IPS-20b (cell line): ENCODE measurements around the gene PPP1R8.
"Not testable (repeated sequence)": the region's sequence is repeated elsewhere in the genome, so short reads cannot be mapped to it uniquely, and the experiment has no call there.

Experiments used
- H3K27ac ChIP-seq: one replicate; pipeline ENCODE4 v1.5.1; 2013; ENCODE audit warnings: low read length
- H3K27me3 ChIP-seq: 2 replicates; pipeline ENCODE4 v1.6.1; 2013; ENCODE audit warnings: mild to moderate bottlenecking, low read length, inconsistent platforms; ENCODE audit not compliant: insufficient read depth
- H3K36me3 ChIP-seq: 2 replicates; pipeline ENCODE4 v1.6.1; 2013; ENCODE audit warnings: low read depth, mild to moderate bottlenecking, inconsistent platforms, low read length, moderate library complexity; ENCODE audit not compliant: insufficient read depth
- H3K4me1 ChIP-seq: 2 replicates; pipeline ENCODE4 v1.6.1; 2013; ENCODE audit warnings: mild to moderate bottlenecking, control low read depth, inconsistent platforms, low read length, moderate library complexity; ENCODE audit not compliant: insufficient read depth
- H3K4me3 ChIP-seq: 2 replicates; pipeline ENCODE4 v1.5.1; 2013; ENCODE audit warnings: mild to moderate bottlenecking, low read length, inconsistent platforms
- H3K9ac ChIP-seq: 2 replicates; pipeline ENCODE4 v1.6.1; 2013; ENCODE audit warnings: low read depth, mild to moderate bottlenecking, inconsistent platforms, low read length, moderate library complexity
- H3K9me3 ChIP-seq: 2 replicates; pipeline ENCODE4 v1.6.1; 2013; ENCODE audit warnings: mild to moderate bottlenecking, low read depth, low read length, inconsistent platforms; ENCODE audit not compliant: insufficient read depth

PPP1R8 gene

GRCh38 chr1:27864264-27864895 is 33.8 kb downstream of the PPP1R8 start:
- Histone ChIP-seq H3K36me3 (no peaks in the 10 kb centered on the region), H3K4me3 (no peak overlapping the region), H3K27ac (no peak overlapping the region), H3K9me3 (no peaks in the 10 kb centered on the region), H3K27me3 (no peaks in the 10 kb centered on the region), H3K9ac (no peak overlapping the region), H3K4me1 (0 out of 2 replicates have a peak, but pooled peaks cover 3% of the 10 kb centered on the region)

DNA sequence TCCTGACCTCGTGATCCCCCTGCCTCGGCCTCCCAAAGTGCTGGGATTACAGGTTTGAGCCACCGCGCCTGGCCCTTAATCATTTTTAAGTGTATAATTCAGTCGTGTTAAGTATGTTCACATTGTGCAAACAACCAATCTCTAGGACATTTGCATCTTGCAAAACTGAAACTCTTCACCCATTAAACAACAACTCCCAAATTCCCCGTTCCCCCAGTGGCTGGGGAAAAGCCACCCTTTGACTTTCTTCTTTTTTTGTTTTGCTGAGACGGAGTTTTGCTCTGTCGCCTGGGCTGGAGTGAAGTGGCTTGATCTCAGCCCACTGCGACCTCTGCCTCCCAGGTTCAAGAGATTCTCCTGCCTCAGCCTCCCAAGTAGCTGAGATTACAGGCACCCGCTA is 35.2 kb downstream of the PPP1R8 start:
- H3K9me3 ChIP-seq, result no peaks in the 10 kb centered on the region
- no peaks in the 10 kb centered on the region for H3K36me3 ChIP-seq
- H3K4me1 ChIP-seq, result 0 out of 2 replicates have a peak, but pooled peaks cover 3% of the 10 kb centered on the region
- no peak overlapping the region for H3K27ac ChIP-seq
- H3K4me3 ChIP-seq, result no peak overlapping the region
- no peaks in the 10 kb centered on the region for H3K27me3 ChIP-seq
- H3K9ac ChIP-seq, result no peak overlapping the region

DNA sequence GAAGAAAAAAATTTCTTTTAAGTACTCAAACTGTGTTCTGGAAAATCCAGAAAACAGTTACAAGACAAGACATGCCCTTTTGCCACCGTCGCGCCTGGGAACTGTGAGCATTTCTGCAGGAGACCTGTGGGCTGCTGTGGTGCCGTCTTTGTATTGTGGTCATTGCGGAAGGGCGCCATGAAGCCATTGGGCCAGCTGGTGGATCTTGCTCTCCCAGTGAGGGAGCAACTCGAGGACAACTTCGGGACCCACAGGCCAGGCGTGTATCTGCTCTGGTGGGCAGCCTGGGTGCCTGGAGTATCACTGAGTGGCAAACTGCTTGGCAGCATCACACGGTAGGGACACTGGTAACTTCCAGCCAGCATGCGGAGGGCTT is 38.0 kb downstream of the PPP1R8 start:
- Histone ChIP-seq H3K9ac (no peak overlapping the region), H3K27ac (no peak overlapping the region), H3K9me3 (no peaks in the 10 kb centered on the region), H3K36me3 (no peaks in the 10 kb centered on the region), H3K27me3 (peaks cover 10% of the 10 kb centered on the region), H3K4me1 (no peaks in the 10 kb centered on the region), H3K4me3 (no peak overlapping the region)

DNA sequence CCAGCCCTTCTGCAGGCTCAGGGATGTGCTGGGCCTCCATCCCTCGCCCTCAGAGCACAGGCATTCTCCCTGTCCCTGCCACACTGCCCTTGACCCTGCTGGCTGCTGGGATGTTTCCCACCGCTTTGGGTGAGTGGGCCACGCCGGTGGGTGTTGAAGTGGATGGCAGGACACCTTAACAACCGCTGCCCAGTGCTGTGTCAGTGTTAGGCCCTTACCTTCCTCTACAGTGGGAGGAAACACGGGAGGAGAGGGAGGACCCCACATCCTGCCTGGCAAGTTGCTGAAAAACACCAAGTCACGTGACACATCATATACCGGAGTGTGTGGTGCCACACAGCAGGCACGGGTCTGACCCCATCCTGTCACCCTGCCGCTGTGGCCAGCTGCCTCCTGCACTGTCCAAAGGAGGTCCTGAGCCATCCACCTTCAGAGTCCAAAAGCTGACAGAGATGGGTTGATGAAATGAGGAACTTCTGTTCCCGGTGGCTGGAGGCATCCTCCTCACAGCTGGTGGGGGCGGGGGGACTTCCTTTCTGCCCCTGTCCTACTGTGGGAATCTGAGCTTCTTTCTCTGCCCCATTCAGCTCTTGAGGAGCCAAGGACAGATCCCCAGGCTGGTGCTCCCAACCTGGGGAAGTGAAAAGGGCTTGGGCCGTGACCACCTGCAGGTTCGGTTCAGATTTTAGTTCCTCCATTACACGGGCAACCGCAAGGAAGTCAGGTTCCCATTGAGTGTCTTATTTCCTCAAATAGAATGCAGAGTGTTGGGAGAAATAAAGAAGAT is 38.5 kb downstream of the PPP1R8 start:
- Histone ChIP-seq H3K27me3 (peaks cover 12% of the 10 kb centered on the region), H3K36me3 (no peaks in the 10 kb centered on the region), H3K4me1 (no peaks in the 10 kb centered on the region), H3K4me3 (no peak overlapping the region), H3K9ac (no peak overlapping the region), H3K9me3 (no peaks in the 10 kb centered on the region), H3K27ac (no peak overlapping the region)

- Histone ChIP-seq H3K4me1 (no peaks in the 10 kb centered on the region), H3K27ac (no peak overlapping the region), H3K27me3 (peaks cover 12% of the 10 kb centered on the region), H3K4me3 (no peak overlapping the region), H3K9me3 (no peaks in the 10 kb centered on the region), H3K36me3 (no peaks in the 10 kb centered on the region), H3K9ac (no peak overlapping the region)
Measured at GRCh38 chr1:27869719-27870085, 39.1 kb downstream of the PPP1R8 start.

GRCh38 chr1:27871076-27871475 is 40.5 kb downstream of the PPP1R8 start:
- not testable (repeated sequence) for H3K27ac ChIP-seq, H3K4me1 ChIP-seq, H3K36me3 ChIP-seq, H3K9me3 ChIP-seq, H3K4me3 ChIP-seq, H3K9ac ChIP-seq
- H3K27me3 ChIP-seq, result peaks cover 12% of the 10 kb centered on the region

- Histone ChIP-seq H3K4me1 (no peaks in the 10 kb centered on the region), H3K36me3 (no peaks in the 10 kb centered on the region), H3K27me3 (peaks cover 12% of the 10 kb centered on the region), H3K4me3 (peak within 1 kb of the TSS; percentile 89), H3K27ac (no peak within 1 kb of the TSS), H3K9me3 (no peaks in the 10 kb centered on the region), H3K9ac (peak within 1 kb of the TSS; percentile 60)
Measured at GRCh38 chr1:27872059-27872801, 41.6 kb downstream of the PPP1R8 start, which contains the start of gene THEMIS2. THEMIS2 (plus strand) TSS chr1:27872544; CDS start chr1:27872572, 28 bp downstream.

GRCh38 chr1:27872802-27873551 is 42.4 kb downstream of the PPP1R8 start:
- H3K9me3 ChIP-seq, result no peaks in the 10 kb centered on the region
- peaks cover 12% of the 10 kb centered on the region for H3K27me3 ChIP-seq
- peak overlapping the region; percentile 60 for H3K9ac ChIP-seq
- H3K4me3 ChIP-seq, result peak overlapping the region; percentile 89
- H3K4me1 ChIP-seq, result no peaks in the 10 kb centered on the region
- H3K36me3 ChIP-seq, result no peaks in the 10 kb centered on the region
- no peak overlapping the region for H3K27ac ChIP-seq

GRCh38 chr1:27873671-27874384 is 43.2 kb downstream of the PPP1R8 start:
- Histone ChIP-seq H3K27me3 (peaks cover 12% of the 10 kb centered on the region), H3K36me3 (no peaks in the 10 kb centered on the region), H3K4me3 (peak overlapping the region; percentile 89; the same call in 1 of the 2 replicates), H3K4me1 (no peaks in the 10 kb centered on the region), H3K9me3 (no peaks in the 10 kb centered on the region), H3K9ac (no peak overlapping the region), H3K27ac (no peak overlapping the region)

DNA sequence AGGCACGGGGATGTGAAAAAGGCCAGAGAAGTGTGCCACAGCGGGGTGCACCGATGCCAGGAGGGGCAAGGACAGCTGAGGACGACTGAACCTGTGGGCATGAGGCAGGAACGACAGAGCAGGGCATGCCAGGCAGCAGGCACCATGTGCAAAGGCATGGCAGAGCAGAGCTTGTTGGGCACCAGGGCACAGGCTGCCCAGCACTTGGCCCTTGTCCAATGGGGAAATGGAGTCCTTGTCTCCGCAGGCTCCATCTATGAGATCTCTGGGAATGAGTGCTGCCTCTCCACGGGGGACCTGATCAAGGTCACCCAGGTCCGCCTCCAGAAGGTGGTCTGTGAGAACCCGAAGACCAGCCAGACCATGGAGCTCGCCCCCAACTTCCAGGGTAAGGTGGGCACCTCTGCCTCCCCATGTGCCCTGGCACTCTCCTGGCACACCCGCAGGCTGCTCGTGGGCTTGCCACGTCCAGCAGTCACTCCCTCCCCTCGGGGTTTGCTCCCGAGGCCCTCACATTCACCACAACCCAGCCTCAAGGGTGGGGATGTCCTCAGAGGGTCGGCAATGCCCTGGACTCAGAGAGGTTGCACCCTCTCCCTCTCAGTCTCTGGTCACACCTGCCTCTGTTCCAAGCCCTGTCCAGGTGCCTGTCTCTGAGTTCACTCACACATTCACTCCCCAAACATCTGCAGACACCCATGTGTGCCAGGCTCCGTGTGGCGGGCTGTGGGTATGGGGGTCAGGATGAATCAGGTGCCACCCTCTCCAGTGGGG is 45.9 kb downstream of the PPP1R8 start:
- Histone ChIP-seq H3K4me1 (no peaks in the 10 kb centered on the region), H3K36me3 (no peaks in the 10 kb centered on the region), H3K9me3 (no peaks in the 10 kb centered on the region), H3K9ac (no peak overlapping the region), H3K4me3 (no peak overlapping the region), H3K27ac (no peak overlapping the region), H3K27me3 (peaks cover 12% of the 10 kb centered on the region)
